ENCODE measurements around the gene PLEK2. TPM values are rescaled to one million over a fixed set of nuclear protein-coding genes. Genes with fewer than 3 reads are reported as not detected.
A peak's percentile ranks its signal among the peaks of the same experiment; 100 is the strongest.
"Not testable (repeated sequence)": the region's sequence is repeated elsewhere in the genome, so short reads cannot be mapped to it uniquely, and the experiment has no call there.

The PLEK2 gene
- total RNA-seq, 6 experiments from 2014 or later = 8.3 to 16.2 (median 12.1) TPM

- 45% methylated on average over 3 of the region's 8 CpGs for WGBS (ENCODE audit: insufficient coverage, low coverage, low lambda C conversion rate, missing lambda C conversion rate)
- TF ChIP-seq CTCF (IDR thresholded peaks at IDR 0.05) (no peak), POLR2A (IDR thresholded peaks at IDR 0.05) (no peak)
- H3K9me3 ChIP-seq = no peaks in the 10 kb centered on the region
- intact Hi-C loops (cut with DNase I) = no loop called here
- ATAC-seq (peak in 3 of 4 donors; percentile 3 to 13 (median 5)), DNase-seq (no peak)
- peaks cover 0 to 8% (median 0%) of the 10 kb centered on the region in 4 donors for H3K4me1 ChIP-seq
- peak overlapping the region; percentile 35 to 60 (median 59) for H3K4me3 ChIP-seq
- peak overlapping the region in 1 of 3 donors; percentile 58 for H3K27ac ChIP-seq
- no peaks in the 10 kb centered on the region for H3K36me3 ChIP-seq
- H3K27me3 ChIP-seq = no peaks in the 10 kb centered on the region
These were observed 595 bp downstream of the PLEK2 start for GRCh38 chr14:67411370-67411769.

- DNase-seq = peak; percentile 50 to 67 (median 52)
- WGBS (ENCODE audit: insufficient coverage, low coverage, low lambda C conversion rate, missing lambda C conversion rate) = 59% methylated on average over 5 of the region's 9 CpGs
- Histone ChIP-seq H3K27ac (peak overlapping the region in 1 of 3 donors; percentile 20), H3K36me3 (no peaks in the 10 kb centered on the region), H3K4me3 (no peak overlapping the region), H3K4me1 (no peaks in the 10 kb centered on the region), H3K27me3 (no peaks in the 10 kb centered on the region), H3K9me3 (no peaks in the 10 kb centered on the region)
- ATAC-seq = peak; percentile 65 to 72 (median 66)
- TF ChIP-seq CTCF (IDR thresholded peaks at IDR 0.05) (no peak), POLR2A (IDR thresholded peaks at IDR 0.05) (no peak)
- intact Hi-C loops (cut with DNase I) = no loop called here
These were observed 1.7 kb downstream of the PLEK2 start for GRCh38 chr14:67410313-67410712.

DNA sequence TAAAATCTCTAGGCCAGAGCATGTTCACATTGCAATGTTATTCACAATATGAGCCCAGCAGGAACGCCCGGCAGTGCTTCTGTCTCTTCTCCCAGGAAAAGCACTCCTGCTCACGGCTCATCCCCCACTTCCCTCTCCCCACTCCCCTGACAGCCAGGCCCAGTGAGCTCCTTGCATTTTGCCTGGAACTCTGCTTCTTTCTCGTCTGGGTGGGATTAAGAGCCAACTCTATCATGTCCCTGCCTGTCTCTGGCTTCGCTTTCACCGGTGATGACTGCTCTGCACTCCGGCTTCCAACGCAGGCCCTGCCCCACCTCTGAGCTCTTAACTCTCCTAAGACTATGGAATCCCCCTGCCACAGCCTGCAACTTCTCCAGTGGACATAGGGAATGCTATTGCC, 2.5 kb downstream of the PLEK2 start:
- no peak for DNase-seq
- no peaks in the 10 kb centered on the region for H3K9me3 ChIP-seq
- intact Hi-C loops (cut with DNase I) = no loop called here
- ATAC-seq = no peak
- no peaks in the 10 kb centered on the region for H3K36me3 ChIP-seq
- H3K27me3 ChIP-seq = no peaks in the 10 kb centered on the region
- no peak overlapping the region for H3K4me3 ChIP-seq
- no peak overlapping the region for H3K27ac ChIP-seq
- H3K4me1 ChIP-seq = no peaks in the 10 kb centered on the region
- TF ChIP-seq POLR2A (IDR thresholded peaks at IDR 0.05) (no peak), CTCF (IDR thresholded peaks at IDR 0.05) (no peak)
- WGBS (ENCODE audit: insufficient coverage, low coverage, low lambda C conversion rate, missing lambda C conversion rate) = 83% methylated on average over 8 of the region's 8 CpGs

GRCh38 chr14:67408122-67408801, 3.7 kb downstream of the PLEK2 start:
- DNase-seq; H3K4me3 ChIP-seq; intact Hi-C loops (cut with DNase I); H3K27ac ChIP-seq; H3K36me3 ChIP-seq; H3K4me1 ChIP-seq; H3K9me3 ChIP-seq; H3K27me3 ChIP-seq; ATAC-seq: not testable (repeated sequence)
- WGBS (ENCODE audit: insufficient coverage, low coverage, low lambda C conversion rate, missing lambda C conversion rate) = 74% methylated on average over 7 of the region's 7 CpGs

- no peak overlapping the region for H3K4me3 ChIP-seq
- ATAC-seq (no peak), DNase-seq (peak in 1 of 3 donors; percentile 7)
- WGBS (ENCODE audit: insufficient coverage, low coverage, low lambda C conversion rate, missing lambda C conversion rate) = 91% methylated on average over 5 of the region's 5 CpGs
- H3K9me3 ChIP-seq = no peaks in the 10 kb centered on the region
- no peak overlapping the region for H3K27ac ChIP-seq
- intact Hi-C loops (cut with DNase I) = no loop called here
- no peaks in the 10 kb centered on the region for H3K27me3 ChIP-seq
- H3K36me3 ChIP-seq = no peaks in the 10 kb centered on the region
- TF ChIP-seq CTCF (IDR thresholded peaks at IDR 0.05) (no peak), POLR2A (IDR thresholded peaks at IDR 0.05) (no peak)
- H3K4me1 ChIP-seq = no peaks in the 10 kb centered on the region
These were observed 6.2 kb downstream of the PLEK2 start for GRCh38 chr14:67405771-67406170.

All from right lobe of liver (tissue), 6 donors.